HL-60/S4 treated with retinoic acid at 250 ng/mL for 4 days and 3 days (cell line): ENCODE results near the gene GGN.
"Not testable (repeated sequence)": the region's sequence is repeated elsewhere in the genome, so short reads cannot be mapped to it uniquely, and the experiment has no call there.

ENCODE experiments used
- in situ Hi-C: fragments of 300-500 bp; cut with MboI; formaldehyde crosslinking; loops from 2 replicates; pipeline ENCODE4 v1.7.0; 2022; ENCODE audit warnings: low sequenced_read_pairs

GGN gene

DNA sequence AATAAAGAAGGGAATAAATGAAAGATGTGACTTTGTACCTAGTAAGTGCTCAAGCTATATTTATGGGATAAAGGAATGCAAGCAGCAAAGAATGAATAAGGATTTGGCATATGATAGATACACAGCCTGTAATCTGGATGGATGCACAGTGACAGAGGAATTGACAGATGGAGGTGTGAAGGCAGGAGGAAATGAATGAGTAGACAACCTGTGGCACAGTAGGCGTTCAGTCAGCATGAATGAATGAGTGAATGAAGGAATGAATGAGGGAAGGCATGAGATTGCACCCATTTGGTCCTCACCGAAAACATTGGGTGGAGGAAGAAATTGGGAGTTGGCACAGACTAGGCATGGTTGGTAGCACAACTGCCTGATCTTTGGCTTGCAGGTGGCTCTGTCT is 18.2 kb downstream of the GGN start:
- in situ Hi-C loops = no loop called here

DNA sequence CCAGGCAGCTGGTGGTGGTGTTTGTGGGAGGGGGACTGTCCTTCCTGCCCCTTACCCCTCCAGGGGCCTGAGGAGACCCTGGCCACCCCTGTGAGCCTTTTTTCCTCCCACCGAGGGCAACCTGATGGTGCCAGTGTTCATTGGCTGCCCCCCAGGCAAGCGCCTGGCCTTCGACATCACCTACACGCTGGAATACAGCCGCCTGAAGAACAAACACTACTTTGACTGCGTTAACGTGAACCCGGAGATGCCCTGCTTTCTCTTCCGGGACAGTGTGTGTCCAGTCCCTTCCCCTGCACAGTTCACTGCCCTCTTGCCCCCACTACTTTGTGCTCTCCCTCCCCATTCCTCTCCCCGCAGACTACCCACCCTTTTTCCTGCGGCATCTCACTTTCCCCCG is 20.8 kb downstream of the GGN start:
- in situ Hi-C loops = no loop called here

DNA sequence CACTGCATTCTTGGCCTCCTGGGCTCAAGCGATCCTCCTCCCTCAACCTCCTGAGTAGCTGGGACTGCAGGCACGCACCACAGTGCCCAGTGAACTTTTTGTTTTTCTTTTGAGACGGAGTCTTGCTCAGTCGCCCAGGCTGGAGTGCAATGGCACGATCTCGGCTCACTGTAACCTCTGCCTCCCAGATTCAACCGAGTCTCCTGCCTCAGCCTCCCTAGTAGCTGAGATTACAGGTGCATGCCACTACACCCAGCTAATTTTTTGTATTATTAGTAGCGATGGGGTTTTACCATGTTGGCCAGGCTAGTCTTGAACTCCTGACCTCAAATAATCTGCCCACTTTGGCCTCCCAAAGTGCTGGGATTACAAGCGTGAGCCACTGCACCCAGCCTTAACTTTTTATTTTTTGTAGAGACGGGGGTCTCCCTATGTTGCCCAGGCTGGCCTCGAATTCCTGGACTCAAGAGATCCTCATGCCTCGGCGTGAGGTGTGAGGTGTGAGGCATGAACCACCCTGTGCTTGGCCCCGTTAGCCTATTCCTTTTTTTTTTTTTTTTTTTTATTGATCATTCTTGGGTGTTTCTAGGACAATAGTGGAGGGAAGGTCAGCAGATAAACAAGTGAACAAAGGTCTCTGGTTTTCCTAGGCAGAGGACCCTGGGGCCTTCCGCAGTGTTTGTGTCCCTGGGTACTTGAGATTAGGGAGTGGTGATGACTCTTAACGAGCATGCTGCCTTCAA is 24.7 kb downstream of the GGN start:
- in situ Hi-C loops = not testable (repeated sequence)

DNA sequence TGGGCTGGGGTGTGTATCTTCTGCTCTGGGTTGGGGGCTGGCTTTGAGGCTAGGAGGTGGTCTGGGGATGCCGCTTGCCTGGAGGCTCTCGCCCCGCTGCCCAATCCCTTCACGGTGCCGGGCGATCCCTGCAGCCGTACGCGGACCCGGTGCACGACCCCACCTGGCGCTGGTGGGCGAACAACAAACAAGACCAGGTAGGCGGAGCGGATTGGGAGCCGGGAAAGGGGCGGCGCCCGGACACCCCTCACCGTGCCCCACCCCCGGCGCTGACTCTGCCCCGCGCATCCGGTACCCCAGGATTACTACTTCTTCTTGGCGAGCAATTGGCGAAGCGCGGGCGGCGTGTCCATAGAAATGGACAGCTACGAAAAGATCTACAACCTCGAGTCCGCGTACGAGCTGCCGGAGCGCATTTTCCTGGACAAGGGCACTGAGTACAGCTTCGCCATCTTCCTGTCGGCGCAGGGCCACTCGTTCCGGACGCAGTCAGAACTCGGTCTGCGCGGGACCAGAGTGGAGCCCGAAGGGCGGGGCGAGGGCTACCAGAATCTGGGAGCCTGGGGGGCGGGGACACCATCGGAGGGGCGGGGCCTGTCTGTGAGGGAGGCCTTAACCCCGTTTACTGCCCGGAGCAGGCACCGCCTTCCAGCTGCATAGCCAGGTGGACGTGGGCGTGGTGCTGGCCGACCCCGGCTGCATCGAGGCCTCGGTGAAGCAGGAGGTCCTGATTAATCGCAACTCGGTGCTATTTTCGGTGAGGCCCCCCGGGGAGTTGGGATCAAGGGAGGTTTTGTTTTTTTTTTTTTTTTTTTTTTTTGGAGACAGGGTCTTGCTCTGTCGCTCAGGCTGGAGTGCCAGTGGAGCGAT is 25.5 kb downstream of the GGN start:
- in situ Hi-C loops = no loop called here

DNA sequence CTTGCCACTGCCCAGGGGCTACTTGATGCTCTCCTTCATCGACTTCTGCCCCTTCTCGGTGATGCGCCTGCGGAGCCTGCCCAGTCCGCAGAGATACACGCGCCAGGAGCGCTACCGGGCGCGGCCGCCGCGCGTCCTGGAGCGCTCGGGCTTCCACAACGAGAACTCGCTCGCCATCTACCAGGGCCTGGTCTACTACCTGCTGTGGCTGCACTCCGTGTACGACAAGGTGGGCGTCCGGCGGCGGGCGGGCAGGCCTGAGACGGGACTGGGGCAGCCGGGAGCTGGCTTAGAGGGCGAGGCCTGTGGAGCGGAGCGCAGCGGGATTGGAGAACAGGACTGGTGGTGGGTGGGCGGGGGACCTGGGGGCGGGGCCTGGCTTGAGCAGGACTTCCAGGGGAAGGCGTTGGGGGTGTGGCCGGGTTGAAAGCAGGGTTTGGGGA is 26.2 kb downstream of the GGN start:
- in situ Hi-C loops = no loop called here

DNA sequence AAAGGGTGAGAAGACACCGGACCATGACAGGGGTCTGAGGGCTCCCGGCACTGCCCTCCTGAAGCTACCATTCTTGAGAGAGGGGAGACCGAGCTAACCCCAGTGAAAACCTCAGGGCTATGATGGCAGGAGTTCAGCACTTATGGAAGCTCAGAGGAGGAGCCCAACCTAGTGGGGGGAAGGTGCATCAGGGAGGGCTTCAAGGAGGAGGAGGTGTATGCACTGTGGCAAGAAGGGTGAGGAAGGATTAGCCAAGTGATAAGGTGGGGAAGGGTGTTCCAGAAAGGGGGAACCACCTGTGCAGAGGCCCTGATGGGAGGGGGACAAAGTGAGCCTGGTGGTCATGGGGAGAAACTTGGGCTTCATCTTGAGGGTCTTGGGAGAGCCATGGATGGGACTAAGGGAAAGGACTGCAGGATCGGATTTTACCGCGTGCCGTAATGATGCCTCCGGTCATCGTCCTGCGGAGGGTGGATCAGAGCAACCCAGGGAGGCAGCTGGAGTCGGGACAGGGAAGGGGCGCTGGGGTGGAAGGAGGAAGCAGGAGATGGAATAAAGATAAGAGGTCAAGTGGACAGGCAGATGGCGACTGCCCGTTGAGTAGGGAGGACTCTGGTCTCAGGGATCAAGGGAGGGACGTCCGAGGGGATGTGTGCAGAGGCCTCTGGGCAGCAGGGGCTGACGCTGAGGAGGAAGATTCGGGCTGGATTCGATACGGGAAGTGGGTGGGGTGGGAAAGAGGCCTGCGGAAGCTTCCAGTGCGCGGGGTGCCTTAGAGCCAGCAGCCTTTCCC is 26.8 kb downstream of the GGN start:
- in situ Hi-C loops = no loop called here

DNA sequence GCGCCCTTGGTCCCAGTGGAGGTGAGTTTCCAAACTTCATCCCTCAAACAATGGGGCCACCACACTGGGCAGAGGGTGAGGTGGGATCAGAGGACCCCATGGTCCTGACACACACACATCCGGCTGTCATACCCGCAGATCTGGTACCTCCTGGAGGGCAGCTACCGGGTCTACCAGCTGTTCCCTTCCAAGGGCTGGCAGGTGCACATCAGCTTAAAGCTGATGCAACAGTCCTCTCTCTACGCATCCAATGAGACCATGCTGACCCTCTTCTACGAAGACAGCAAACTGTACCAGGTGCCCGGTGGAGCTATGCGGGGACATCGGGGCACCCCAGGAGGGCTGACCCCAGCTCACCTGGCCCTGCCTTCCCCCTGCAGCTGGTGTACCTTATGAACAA is 27.5 kb downstream of the GGN start:
- in situ Hi-C loops = no loop called here

DNA sequence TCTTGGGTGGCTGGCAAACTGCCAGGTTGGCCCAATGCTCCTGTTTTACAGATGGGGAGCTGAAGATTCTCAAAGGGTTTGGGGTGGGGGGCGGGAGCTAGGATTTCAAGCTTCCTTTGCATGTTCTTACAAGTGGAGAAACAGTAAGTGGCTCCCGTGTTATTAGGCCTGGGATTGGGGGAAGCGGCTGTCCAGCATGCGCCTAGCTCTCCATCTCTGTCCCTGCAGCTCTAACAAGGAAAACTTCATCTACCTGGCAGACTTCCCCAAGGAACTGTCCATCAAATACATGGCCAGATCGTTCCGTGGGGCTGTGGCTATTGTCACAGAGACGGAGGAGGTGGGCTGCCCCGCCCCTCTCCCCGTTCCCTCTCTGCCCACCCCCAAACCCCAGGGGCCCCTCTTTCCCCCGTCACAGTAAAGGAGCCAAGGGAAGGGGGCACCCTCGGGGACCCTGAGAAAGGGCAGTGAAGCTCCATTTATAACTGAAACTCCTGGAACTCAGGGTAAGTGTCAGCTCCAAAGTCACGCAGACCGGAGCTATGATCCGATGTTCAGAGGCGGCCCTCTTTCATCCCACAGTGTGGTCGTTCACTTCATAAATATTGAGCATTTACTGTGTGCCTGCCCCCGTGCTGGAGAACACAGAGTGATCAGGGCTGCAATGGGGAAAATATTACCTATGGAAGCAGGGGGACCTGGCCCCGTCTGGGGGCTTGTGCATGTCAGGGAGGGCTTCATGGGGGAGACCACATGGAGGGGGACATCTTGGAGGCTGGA is 28.4 kb downstream of the GGN start:
- in situ Hi-C loops = no loop called here

DNA sequence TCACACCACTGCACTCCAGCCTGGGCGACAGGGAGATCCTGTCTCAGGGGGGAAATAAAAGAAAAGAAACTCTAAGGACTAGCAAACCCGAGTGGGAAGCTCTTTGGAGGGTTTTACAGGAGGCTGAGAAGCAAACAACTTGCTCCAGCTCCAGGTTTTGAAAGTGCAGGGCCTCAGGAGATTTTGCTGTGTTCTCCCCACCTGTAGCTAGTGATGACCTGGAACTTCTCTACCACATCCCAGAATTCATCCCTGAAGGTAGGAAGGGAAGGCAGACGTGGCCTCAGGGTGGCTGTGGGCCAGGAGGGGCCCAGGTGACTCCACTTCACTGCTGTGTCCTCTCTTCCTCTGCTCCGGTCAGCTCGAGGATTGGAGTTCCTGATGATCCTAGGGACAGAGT is 29.8 kb downstream of the GGN start:
- in situ Hi-C loops = no loop called here

DNA sequence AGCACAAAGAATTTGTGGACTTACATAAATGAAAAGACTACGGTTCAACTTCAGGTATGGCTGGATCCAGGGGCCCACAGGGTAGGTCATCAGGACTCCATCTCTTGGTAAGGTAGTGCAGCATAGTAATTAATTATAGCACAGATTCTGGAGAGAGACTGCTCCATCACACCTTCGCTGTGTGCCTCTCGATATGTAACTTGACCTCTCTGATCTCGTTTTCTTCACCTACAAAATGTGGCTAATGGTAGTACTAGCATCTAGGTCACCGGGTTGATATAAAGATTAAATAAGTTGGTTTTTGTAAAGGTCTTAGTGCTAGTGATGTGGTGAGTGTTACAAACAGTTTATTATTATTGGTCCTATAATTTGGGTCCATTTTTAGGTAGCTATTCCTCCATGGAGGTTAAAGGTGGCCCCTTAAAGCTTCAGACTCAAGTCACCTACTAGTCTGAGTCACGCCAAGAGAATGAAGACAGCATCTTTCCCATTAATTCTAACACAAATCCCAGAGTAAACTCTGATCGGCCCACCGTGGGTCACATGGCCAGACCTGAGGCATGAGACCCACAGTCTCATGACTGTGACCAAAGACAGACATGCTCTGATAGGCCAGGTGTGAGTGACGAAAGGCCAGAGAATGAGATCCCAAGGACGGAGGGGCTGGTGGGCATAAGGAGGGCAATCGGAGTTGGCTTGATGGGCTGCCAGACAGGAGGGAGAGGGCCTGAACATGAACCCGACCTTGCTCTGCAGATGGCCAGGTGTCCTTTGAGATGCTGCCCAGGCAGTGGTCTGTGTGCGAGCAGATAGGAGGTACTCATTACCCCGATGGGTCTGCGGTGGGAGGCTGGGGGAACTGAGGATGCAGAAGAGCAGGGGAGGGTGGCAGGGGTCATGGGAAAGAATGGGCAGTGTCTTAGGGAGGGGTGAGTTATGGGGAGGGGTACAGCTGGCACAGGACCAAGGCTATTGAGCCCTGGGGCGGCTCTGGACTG is 31.8 kb downstream of the GGN start:
- in situ Hi-C loops = no loop called here

DNA sequence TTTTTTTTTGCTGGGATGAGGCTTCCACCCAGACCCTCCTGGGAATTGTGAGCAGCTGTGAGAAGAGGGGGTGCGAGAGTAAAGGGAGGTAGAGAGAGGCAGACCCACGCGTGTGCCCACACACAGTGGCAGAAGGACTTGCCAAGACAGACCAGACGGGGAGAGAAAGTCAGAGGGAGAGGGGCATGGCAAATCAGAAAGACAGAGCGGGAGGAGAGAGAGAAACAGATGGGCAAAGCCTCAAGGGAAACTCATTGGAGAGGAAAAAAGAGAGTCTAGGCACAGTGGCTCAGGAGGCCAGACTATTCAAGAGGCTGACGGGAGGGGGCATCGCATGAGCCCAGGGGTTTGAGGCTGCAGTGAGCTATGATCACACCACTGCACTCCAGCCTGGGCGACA is 35.2 kb downstream of the GGN start:
- in situ Hi-C loops = no loop called here

DNA sequence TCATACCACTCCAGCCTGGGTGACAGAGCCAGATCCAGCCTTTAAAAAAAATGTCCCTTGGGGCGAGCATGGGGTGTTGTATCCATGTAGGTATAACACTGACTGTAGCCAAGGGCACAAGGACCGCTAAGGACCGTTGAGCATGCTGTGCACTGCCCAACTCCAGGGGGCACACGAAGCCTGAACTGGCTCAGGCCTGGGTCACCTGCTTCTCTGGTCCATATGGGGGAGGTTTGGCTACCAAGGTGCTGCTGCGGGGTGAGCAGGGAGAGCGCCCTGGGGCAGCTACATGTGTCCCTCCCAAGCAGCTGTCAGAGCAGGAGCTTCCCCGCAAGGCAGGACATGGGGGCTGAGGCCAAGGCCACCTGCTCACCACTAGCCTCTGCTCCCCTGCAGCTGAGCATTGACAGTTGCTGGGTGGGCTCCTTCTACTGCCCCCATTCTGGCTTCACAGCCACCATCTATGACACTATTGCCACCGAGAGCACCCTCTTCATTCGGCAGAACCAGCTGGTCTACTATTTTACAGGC is 35.9 kb downstream of the GGN start:
- in situ Hi-C loops = no loop called here

DNA sequence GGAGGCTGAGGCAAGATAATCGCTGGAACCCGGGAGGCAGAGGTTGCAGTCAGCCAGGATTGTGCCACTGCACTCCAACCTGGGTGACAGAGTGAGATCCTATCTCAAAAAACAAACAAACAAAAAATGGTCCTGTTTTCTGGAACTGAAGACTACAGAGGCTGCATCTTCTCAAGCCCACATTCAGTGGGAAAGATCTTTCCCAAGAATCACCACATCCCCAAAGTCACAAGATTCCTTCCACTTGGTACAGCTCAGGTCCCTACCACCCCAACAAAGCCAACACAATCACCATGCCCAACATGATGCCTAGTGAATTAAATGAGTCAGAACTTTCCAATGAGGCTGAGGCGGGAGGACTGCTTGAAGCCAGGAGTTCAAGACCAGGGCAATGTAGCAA is 37.0 kb downstream of the GGN start:
- in situ Hi-C loops = no loop called here

DNA sequence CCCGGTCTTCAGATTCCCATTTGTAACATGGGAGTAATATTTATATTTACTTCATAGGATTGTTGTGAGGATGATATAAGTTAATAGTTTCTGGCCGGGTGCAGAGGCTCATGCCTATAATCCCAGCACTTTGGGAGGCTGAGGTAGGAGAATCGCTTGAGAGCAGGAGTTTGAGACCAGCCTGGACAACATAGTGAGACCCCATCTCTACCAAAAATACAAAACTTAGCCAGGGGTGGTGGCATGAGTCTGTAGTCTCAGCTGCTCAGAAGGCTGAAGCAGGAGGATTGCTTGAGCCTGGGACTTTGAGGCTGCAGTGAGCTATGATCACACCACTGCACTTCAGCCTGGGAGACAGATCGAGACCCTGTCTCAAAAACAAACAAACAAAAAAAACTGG is 41.0 kb downstream of the GGN start:
- in situ Hi-C loops = loop anchor here (25.0 kb wide), 1 partner anchor 435 kb away; the partner anchor contains the start of genes SIPA1L3 and WDR87

DNA sequence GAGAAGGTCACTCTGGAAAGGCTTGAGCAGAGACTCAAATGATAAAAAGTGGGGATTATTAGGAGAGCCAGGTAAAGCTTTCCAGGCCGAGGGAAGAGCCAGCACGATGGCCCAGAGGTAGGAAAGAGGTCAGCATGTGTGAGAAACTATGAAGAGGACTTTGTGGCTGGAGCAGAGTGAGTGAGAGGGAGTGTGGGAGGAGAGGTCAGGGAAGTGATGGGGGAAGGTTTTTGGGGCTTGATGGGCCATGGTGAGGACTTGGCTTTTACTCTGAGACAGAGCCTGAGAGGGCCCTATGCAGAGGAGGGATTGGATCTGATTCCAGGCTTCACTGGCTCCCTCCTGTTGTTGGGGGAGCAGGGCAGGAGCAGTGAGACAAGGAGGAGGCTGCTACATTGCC is 46.9 kb downstream of the GGN start:
- in situ Hi-C loops = loop anchor here (25.0 kb wide), 1 partner anchor 429 kb away; the partner anchor contains the start of genes SIPA1L3 and WDR87

DNA sequence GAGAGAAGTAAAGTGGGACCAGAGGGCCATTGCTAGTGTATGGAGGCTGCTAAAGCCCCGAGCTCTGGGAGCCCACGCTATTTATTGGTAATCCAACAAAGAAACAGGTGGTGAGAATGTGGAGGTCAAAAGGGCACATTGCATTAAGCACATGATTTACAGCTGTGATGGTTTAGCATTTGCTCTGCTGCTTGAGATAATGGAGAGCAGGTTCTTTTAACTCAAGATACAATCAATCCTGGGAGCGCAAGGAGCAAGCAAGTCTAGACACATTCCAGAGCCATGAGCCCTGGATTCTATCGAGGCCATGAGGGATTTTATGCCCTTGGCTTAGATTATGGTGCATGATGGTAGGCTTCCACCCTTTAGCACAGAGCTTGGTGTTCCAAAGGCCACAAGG is 48.8 kb downstream of the GGN start:
- in situ Hi-C loops = loop anchor here (25.0 kb wide), 1 partner anchor 427 kb away; the partner anchor contains the start of genes SIPA1L3 and WDR87

DNA sequence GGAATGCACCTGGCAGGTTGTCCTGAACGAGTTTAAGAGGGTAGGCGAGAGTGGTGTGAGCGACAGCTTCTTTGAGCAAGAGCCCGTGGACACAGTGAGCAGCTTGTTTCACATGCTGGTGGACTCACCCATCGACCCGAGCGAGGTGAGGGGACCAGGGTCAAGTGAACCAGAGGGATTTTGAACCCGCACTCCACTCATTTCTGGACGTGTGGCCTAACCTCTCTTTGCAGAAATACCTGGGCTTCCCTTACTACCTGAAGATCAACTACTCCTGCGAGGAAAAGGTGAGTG is 50.5 kb downstream of the GGN start:
- in situ Hi-C loops = loop anchor here (25.0 kb wide), 1 partner anchor 425 kb away; the partner anchor contains the start of genes SIPA1L3 and WDR87

DNA sequence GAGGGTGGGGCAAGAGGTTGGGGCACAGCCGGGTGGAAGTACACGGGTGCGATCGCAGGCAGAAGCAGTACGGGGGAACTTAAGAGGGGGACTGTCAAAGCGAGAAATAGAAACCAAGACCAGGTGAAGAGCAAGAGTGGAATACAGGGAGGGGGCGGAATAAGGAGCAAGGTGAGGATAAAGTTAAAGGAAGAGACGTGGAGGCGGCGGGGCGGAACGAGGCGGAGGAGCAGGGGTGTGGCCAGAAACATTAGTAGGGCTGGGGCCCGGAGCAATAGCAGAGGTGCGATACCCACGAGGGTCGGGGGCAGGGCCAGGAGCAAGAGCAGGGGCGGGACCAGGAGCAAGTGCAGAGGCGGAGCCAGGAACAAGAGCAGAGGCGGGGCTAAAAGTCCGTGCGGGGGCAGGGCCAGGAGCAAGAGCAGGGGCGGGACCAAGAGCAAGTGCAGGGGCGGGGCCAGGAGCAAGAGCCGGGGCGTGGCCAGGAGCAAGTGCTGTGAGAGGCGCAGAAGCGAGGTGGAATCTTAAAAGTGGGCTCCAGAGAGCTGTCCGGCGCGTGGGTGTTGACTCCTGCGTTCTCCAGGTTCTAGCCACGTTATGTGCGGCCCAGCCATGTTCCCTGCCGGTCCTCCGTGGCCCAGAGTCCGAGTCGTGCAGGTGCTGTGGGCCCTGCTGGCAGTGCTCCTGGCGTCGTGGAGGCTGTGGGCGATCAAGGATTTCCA is 51.0 kb downstream of the GGN start:
- in situ Hi-C loops = loop anchor here (25.0 kb wide), 1 partner anchor 424 kb away; the partner anchor contains the start of genes SIPA1L3 and WDR87
